OCI-LY3 (cell line): ENCODE data around the gene CATSPER3.

Experiments used
- EZH2phosphoT487 ChIP-seq: fragments of 200-600 bp; shearing (Covaris generic); IDR thresholded peaks from 2 replicates; pipeline ENCODE4 v1.6.1; 2018; ENCODE audit warnings: antibody characterized with exemption, mixed run types, low read depth
- TF ChIP-seq, protein P1 (sequence below): fragments of 200-600, 300-600 bp; sonication (generic); IDR thresholded peaks from 2 replicates; pipeline ENCODE4 v1.5.1; 2014; ENCODE audit warnings: antibody characterized with exemption, low read length, low read depth

DNA sequence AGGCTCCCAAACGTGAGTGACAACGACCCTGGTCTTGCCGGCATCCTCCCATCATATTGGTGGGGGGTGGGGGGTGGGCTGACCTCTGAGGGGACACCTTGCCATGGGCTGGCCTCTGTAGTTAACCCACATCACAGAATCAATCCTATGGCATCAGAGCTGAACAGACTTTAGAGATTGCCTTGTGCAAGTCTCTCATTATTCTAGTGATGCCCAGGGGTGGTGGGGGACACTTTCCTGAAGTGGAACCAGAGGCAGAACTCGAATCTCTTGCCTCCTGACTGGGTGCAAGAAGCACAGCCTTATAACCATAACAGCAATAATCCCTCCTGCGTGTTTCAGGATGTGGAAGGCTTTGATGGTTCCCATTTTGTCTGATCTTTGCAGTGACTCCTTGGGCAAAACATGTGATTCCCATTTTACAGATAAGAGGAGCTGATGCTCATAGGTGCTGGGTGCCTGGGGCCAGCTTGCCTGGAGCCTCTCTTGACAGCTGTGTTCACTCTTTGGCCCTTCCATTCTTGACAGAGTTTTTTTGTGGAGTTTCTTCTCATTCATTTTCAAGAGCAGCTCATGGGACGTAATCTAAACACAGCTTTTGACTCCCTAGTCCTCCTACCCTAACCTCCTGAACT lies 84.9 kb downstream of the CATSPER3 start:
- TF ChIP-seq, protein P1, sequence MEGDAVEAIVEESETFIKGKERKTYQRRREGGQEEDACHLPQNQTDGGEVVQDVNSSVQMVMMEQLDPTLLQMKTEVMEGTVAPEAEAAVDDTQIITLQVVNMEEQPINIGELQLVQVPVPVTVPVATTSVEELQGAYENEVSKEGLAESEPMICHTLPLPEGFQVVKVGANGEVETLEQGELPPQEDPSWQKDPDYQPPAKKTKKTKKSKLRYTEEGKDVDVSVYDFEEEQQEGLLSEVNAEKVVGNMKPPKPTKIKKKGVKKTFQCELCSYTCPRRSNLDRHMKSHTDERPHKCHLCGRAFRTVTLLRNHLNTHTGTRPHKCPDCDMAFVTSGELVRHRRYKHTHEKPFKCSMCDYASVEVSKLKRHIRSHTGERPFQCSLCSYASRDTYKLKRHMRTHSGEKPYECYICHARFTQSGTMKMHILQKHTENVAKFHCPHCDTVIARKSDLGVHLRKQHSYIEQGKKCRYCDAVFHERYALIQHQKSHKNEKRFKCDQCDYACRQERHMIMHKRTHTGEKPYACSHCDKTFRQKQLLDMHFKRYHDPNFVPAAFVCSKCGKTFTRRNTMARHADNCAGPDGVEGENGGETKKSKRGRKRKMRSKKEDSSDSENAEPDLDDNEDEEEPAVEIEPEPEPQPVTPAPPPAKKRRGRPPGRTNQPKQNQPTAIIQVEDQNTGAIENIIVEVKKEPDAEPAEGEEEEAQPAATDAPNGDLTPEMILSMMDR = no peak
- TF ChIP-seq EZH2phosphoT487 = no peak
